Activated CD4-positive, CD25-positive, alpha-beta regulatory T cell treated with anti-CD3 and anti-CD28 coated beads, Interleukin-2, amount 50 U/mL, for 24 hours (primary cell): Measurements from ENCODE around the gene ATP2C2.

Source experiments
- ATAC-seq, 2 donors: fragments of 150-1000 bp; cut with Tn5 transposase; one replicate each; pipeline ENCODE4 v1.10.0; 2021; ENCODE audit warnings: mild to moderate bottlenecking in 1 of 2, moderate library complexity in 1 of 2

The ATP2C2 gene

GRCh38 chr16:84453061-84453752 lies 84.9 kb downstream of the ATP2C2 start:
- ATAC-seq, result no peak

GRCh38 chr16:84454611-84455010 lies 86.3 kb downstream of the ATP2C2 start:
- ATAC-seq, result no peak

- no peak for ATAC-seq
Observed at GRCh38 chr16:84455031-84455430, 86.7 kb downstream of the ATP2C2 start.

GRCh38 chr16:84458606-84459532 lies 90.5 kb downstream of the ATP2C2 start:
- no peak for ATAC-seq

GRCh38 chr16:84459533-84459894 lies 91.2 kb downstream of the ATP2C2 start:
- no peak for ATAC-seq

GRCh38 chr16:84459941-84460405 lies 91.6 kb downstream of the ATP2C2 start:
- ATAC-seq, result no peak

- no peak for ATAC-seq
Observed at GRCh38 chr16:84460406-84461028, 92.2 kb downstream of the ATP2C2 start.

GRCh38 chr16:84461029-84461412 lies 92.7 kb downstream of the ATP2C2 start:
- ATAC-seq, result no peak

GRCh38 chr16:84461413-84462295 lies 93.3 kb downstream of the ATP2C2 start:
- ATAC-seq, result no peak

- ATAC-seq, result no peak
Observed at GRCh38 chr16:84462296-84463210, 94.2 kb downstream of the ATP2C2 start.

GRCh38 chr16:84463221-84463620 lies 94.9 kb downstream of the ATP2C2 start:
- ATAC-seq, result no peak

GRCh38 chr16:84464116-84464515 lies 95.8 kb downstream of the ATP2C2 start:
- no peak for ATAC-seq

GRCh38 chr16:84465154-84465553 lies 96.8 kb downstream of the ATP2C2 start:
- no peak for ATAC-seq

GRCh38 chr16:84466692-84467091 lies 98.4 kb downstream of the ATP2C2 start:
- ATAC-seq, result no peak

GRCh38 chr16:84467256-84467655 lies 98.9 kb downstream of the ATP2C2 start:
- peak in 1 of 2 donors; percentile 32 for ATAC-seq

GRCh38 chr16:84467709-84468108 lies 99.4 kb downstream of the ATP2C2 start:
- no peak for ATAC-seq

GRCh38 chr16:84471316-84471715 lies 103.0 kb downstream of the ATP2C2 start:
- ATAC-seq, result no peak

GRCh38 chr16:84471966-84472365 lies 103.6 kb downstream of the ATP2C2 start:
- no peak for ATAC-seq

- no peak for ATAC-seq
Observed at GRCh38 chr16:84475643-84476240, 107.4 kb downstream of the ATP2C2 start.

GRCh38 chr16:84476401-84476800 lies 108.1 kb downstream of the ATP2C2 start:
- no peak for ATAC-seq

GRCh38 chr16:84477661-84478060 lies 109.3 kb downstream of the ATP2C2 start:
- no peak for ATAC-seq
